Mesenteric fat pad (tissue), 1 donor: ENCODE results near the gene CHMP1A. TPM values are rescaled to one million over a fixed set of nuclear protein-coding genes. Genes with fewer than 3 reads are reported as not detected.

ENCODE experiments used
- DNase-seq: peaks from one replicate; pipeline ENCODE4 v3.0.0-alpha.2; 2020; ENCODE audit warnings: low spot score
- total RNA-seq: library from RNA; stranded (reverse); fragmentation: NEBNext Ultra II Directional; extraction: Animal tissue kit (Norgen Biotek cat#: 25700); gene quantifications from one replicate; pipeline ENCODE4 v1.2.1, GENCODE V29; 2021
- donor health status: DM: yes; HTN: yes; CAD: no.

The CHMP1A gene
- total RNA-seq, 1 donor from 2014 or later, result 64.3 TPM

- DNase-seq, result no peak
Measured at GRCh38 chr16:89624777-89625761, 32.4 kb downstream of the CHMP1A start.

DNA sequence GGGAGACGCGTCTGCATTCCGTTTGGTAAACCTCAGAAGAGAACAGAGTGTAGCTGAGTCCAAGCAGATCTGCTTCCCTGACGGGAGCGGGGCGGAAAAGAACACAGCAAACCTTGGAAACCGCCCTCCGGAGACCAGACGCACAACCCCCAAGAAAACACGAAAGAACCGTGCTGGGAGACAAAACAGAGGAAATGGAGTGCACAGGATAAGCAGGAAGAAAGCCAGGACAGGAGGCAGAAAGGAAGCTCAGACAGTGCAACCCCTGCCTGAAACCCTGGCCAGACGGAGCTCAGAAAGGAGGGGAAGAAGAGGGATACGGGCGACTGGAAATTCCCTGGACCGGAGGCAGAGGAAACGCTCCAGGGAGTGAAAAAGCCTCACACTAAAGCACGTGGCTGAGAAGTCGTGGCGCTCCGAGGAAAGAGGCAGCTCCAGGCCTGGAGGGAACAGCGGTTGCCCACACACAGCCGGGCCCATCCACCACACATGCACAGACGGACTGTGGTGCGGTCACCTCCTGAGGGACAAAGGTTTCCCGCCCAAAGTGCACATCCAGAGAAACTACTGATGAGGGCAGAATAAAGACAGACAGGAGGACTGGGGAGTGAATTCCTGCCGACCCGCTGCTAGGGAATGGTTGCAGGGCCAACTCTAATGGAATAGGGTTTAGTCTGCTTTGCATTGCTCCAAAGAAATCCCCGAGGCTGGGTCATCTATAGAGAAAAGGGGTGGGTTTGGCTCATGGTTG, 33.8 kb downstream of the CHMP1A start:
- no peak for DNase-seq

DNA sequence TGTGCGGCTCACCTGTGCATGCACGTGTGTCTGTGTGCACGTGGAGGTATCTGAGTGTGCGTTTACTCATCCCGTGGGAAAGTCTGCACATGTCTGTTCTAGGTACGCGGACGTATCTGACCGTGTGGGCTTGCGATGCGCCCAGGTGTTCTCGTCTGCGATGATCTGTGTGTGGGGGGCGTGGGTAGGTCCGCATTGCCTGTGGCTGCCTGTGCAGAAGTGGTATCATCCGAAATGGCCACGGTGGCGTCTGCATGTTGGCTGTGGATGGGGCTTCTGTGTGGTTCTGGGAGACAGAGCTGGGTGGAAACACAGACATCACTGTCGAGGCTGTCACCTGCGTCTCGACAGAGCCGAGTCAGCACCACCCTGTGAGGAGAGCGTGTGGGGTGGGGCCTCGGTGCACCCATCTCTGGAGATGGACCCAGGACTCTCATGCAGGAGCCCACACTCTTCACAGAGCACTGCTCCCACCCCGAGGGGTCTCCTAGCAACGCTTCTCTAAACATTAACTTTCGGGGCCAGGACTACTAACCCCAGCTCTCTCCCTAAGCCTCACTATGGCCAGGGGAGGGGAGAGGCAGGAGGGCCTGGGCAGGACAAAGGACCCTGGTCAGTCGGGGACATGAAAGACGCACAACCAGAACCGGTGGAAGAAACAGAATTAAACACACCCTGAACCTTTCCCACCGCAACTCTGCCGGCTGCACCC, 35.7 kb downstream of the CHMP1A start:
- no peak for DNase-seq

DNA sequence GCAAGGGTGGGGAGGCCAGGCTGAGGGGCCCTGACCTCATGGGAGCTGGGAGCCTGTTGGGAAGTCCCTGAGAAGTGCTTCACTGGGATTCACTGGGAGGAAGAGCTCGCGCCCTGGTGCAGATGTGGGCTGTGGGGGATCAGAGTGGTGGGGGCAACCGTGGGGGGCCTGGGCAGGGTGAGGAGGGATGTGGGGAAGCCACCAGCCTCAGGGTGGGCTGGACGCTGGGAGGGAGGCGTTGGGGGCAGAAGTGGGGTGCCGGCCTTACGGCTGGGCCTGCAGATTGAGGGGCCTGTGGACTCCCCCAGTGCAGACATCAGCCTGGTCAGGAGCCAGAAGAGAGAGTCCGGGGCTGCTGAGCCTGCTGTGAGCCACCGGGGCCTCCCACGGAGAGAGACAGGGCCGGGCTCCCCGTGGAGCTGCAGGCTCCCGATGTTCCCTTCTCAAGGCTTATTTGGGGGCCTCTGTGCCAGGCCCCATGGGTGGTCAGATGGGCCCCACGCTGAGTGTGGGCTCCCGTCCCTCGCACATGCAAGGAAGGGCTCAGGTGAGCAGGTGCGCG, 36.3 kb downstream of the CHMP1A start:
- no peak for DNase-seq

GRCh38 chr16:89620406-89620841, 37.1 kb downstream of the CHMP1A start:
- DNase-seq, result no peak

DNA sequence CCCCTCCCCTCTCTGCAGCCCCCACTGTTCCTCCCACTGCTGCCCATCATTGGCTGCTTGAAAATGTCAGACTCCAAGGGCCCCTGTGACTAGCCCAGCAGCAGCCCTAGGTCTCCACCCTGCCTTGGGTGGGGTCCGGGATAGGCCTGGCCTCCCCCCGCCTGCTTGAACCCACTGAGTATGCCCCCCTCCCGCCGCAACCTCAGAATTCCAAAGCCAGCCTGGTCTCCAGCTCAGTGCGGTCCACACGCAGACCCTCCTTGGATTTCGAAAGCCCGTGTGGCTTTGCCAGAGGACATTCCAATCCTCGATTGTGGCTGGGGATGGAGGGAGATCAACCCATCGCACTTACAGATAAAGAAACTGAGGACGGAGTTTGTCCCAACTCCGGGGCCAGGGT, 37.7 kb downstream of the CHMP1A start:
- no peak for DNase-seq

DNA sequence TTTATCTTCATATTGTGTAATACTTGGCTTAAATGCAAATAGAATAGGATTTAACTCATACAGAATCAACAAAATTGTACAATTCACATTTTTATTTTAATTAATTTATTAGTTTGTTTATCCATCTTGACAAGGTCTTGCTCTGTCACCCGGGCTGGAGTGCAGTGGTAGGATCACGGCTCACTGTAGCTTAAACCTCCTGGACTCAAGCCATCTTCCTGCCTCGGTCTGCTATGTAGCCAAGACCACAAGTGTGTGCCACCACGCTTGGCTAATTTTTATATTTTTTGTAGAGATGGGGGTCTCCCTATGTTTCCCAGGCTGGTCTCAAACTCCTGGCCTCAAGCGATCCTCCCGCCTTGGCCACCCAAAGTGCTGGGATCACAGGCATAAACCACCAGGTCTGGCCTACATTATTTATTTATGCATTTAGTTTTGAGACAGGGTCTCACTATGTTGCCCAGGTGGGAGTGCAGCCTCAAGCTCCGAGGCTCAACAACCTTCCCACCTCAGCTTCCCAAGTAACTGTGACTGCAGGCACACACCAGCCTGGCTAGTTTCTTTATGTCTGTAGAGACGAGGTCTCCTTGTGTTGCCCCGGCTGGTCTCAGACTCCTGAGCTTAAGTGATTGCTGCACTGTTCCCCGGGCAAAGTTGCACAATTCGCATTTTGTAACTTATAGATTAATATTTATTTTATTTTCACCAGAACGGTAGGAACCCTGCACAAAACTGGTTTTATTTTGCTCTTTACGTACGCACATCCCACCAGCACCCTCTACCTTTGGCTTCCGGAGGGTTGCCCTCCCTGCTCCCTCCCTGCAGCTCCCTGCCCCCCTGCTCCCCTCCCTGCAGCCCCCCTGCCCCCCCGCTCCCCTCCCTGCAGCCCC, 39.2 kb downstream of the CHMP1A start:
- DNase-seq, result no peak

DNA sequence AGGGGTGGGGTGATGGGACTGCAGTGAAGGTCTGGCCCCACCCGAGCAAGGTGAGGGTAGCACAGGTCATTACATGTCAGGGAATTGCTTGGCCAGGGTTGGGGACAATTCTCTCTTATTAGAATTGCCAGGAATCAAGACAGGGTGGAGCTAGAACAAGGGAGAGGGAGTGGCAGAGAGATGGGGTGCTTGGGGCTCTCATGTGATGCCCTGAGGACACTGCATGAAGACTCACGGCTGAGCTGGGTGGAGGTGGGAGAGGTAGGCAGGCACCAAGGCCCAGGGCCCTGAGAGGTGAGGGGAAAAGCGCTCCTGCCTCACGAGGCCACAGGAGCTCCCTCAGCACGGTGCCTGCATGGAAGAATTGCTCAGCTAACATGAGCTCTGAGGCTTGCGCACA, 40.5 kb downstream of the CHMP1A start:
- DNase-seq, result no peak

DNA sequence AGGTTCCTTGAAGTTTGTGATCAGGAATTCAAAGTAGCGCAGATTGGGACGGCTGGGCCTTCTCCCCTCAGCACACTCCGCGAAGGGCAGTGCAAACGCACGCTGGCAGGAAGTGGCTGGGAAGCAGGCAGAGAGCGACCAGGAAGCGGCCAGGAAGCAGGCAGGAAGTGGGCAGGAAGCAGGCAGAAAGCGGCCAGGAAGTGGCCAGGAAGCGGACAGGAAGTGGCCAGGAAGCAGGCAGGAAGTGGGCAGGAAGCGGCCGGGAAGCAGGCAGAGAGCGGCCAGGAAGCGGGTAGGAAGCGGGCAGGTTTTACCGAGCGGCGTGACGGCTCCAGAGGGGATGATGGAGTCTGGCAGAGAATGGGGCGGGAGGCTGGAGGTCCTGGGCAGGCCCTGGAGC, 40.9 kb downstream of the CHMP1A start:
- DNase-seq, result no peak

DNA sequence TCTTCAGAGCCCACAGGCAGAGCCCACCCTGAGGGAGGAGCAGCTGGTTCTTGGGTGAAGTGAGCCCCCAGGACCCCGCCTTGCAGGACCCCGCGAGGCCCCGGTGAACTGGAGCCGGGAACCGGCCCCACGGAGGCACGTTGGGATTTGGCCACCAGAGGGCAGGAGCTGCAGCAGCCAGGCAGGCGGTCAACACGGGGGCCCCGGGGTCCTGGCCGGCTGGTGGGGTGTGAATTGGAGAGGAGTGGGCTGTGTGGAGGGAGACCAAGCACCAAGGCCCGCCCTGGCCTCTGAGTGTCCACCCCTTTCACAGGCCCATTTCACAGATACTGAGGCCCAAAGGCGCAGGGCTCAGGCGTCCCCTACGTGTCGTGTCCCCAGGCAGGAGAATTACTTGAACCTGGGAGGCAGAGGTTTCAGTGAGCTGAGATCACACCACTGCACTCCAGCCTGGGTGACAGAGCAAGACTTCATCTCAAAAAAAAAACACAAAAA, 41.9 kb downstream of the CHMP1A start:
- DNase-seq, result no peak

GRCh38 chr16:89615176-89615575, 42.3 kb downstream of the CHMP1A start:
- no peak for DNase-seq

DNA sequence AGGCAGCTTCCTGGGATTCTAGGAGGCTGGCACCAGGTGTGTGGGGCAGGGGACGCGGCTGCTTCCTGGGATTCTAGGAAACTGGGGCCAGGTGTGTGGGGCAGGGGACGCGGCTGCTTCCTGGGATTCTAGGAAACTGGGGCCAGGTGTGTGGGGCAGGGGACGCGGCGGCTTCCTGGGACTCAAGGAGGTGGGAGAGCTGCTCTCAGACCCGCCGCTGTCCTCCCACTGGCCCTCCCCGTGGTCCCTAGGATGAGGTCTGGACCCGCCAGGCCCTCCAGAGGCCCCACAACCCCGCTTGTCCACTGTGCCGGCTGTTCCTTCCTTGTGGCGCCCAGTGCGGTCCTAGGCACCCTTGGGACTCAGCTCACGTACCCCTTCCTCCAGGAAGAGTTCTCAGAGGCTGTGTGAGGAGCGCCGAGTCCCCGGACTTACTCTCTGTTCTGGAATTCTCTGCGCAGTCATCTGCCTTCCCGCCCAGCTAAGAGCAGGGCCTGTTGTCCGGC, 43.5 kb downstream of the CHMP1A start:
- no peak for DNase-seq

GRCh38 chr16:89613231-89613953, 44.1 kb downstream of the CHMP1A start, which contains the start of gene DPEP1:
DPEP1 (plus strand) TSS chr16:89613642; CDS start chr16:89630411, 16,769 bp downstream.
- DNase-seq, result no peak

GRCh38 chr16:89612415-89613166, 44.9 kb downstream of the CHMP1A start:
- DNase-seq, result no peak

GRCh38 chr16:89610108-89610453, 47.4 kb downstream of the CHMP1A start:
- no peak for DNase-seq

DNA sequence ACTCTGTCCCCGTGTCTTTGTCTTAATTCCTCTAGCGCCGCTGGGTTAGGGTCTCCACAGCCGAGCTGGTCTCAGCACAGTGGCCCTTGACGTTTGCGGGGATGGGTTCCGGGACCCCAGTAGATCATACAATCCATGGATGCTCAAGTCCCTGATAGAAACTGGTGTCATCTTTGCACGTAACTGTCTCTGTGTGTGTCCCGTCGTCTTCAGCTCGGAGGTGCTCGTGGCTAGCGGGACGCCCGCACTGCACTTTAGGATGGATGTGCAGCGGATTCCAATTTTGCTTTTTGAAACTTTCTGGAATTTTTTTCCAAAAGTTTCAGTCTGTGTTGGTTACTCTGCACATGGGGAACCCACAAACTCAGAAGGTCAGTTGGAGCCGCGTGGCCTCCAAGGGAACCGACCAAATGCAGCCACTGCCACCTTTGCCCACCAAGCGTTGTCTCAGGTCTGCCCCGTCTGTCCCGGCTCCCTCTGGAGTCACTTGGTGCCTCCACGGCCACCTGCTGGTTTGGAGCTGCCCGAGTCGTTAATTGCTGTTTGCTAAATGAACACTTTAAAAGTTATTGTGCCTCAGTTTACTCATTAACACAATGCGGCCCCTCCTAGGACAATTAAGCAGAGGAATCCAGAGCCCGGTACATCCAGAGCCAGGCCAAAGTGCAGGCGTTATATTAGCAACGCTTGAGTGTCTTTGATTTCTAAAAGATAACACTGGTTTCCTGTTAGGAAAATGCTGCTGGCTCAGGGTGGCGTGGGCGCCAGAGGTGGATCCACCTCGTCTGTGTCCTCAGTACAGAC, 49.4 kb downstream of the CHMP1A start:
- DNase-seq, result no peak

DNA sequence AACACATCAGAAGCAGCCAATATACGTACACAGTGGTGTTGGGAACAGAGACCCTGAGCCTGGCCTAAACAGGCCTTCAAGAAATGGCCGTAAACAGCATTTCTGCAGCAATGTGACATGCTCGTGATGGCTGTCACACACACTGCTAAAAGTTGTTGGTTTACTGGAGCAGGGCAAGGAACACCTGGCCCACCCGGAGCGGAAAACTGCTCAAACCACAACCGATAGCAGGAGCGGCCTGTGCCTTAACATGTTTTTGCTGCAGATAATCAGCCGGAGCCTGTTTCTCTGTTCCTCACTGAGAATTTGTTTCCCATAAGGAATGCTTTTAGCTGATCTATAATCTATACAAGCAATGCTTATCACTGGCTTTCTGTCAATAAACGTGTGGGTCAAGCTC, 50.1 kb downstream of the CHMP1A start:
- no peak for DNase-seq

DNA sequence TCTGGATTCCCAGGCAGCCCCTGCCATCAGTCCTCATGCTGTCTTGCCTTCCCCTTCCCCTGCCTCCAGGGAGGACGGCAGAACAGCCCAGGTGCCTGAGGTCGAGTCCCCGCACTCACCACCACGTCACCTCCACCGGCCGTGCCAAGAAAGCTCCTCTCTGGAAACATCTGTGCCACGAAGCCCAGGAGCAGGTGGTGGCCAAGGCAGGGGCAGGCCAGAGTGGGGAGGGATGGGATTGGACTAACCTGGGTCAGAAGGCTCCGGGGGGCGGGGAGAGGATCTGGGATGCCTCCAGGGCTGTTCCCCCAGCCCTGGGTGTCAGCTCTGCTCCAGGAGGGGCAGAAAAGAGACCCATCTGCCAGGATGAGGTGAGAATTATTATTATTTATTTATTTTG, 51.5 kb downstream of the CHMP1A start:
- DNase-seq, result no peak
